SK-N-SH (cell line): ENCODE measurements around the gene MAP10. TPM values are rescaled to one million over a fixed set of nuclear protein-coding genes. Genes with fewer than 3 reads are reported as not detected.
A peak's percentile ranks its signal among the peaks of the same experiment; 100 is the strongest.

ENCODE experiments used
- CTCF ChIA-PET: fragments of 300-600, 350-600 bp; formaldehyde crosslinking; extraction: SDS; loops from one replicate; lab custom pipeline; 2021; lab: Yijun Ruan, JAX
- POLR2A ChIA-PET: fragments of 350-600 bp; sonication (Branson Sonifier 250); formaldehyde crosslinking; extraction: SDS; loops from one replicate; lab custom pipeline; 2020; ENCODE audit warnings: antibody characterized with exemption, inconsistent platforms; lab: Yijun Ruan, JAX
- DNase-seq: peaks from one replicate; pipeline ENCODE4 v3.0.0; 2012
- H2AFZ ChIP-seq: fragments of 200-600 bp; sonication (generic); 2 replicates; pipeline ENCODE4 v1.8.1; 2016; ENCODE audit warnings: antibody characterized with exemption, mild to moderate bottlenecking, low read depth
- H3F3A ChIP-seq: fragments of 200-600 bp; sonication (generic); replicated peaks from 2 replicates; pipeline ENCODE3; 2016; ENCODE audit warnings: antibody characterized with exemption, mild to moderate bottlenecking; ENCODE audit not compliant: insufficient read depth
- H3K27ac ChIP-seq, 2 experiments: fragments of 200-500 bp in 1 of 2; fragments of 200-600 bp in 1 of 2; sonication (Bioruptor generic) in 1 of 2; sonication (generic), shearing (Covaris generic) in 1 of 2; 2 replicates each; pipeline versions ENCODE4 v1.5.1 to v1.6.1; 2014 to 2016; ENCODE audit warnings: low read depth in 2 of 2, inconsistent platforms in 1 of 2, low read length in 1 of 2, mild to moderate bottlenecking in 1 of 2, mixed read lengths in 1 of 2
- H3K27me3 ChIP-seq: fragments of 200-600 bp; sonication (generic), shearing (Covaris generic); 2 replicates; pipeline ENCODE4 v1.6.1; 2016; ENCODE audit warnings: mixed run types; ENCODE audit not compliant: insufficient read depth
- H3K36me3 ChIP-seq, 2 experiments: fragments of 200-500 bp in 1 of 2; fragments of 200-600 bp in 1 of 2; sonication (Bioruptor generic) in 1 of 2; sonication (generic) in 1 of 2; replicated peaks in 1 of 2; 2 replicates each; pipeline versions ENCODE3 to v1.5.1; 2014 to 2016; ENCODE audit warnings: low read length in 1 of 2, mild to moderate bottlenecking in 1 of 2; ENCODE audit not compliant: insufficient read depth in 2 of 2, control insufficient read depth in 1 of 2
- H3K4me1 ChIP-seq, 2 experiments: fragments of 200-500 bp in 1 of 2; fragments of 200-600 bp in 1 of 2; sonication (Bioruptor generic) in 1 of 2; sonication (generic), shearing (Covaris generic) in 1 of 2; 2 replicates each; pipeline versions ENCODE4 v1.5.1 to v1.6.1; 2014 to 2016; ENCODE audit warnings: low read depth in 1 of 2, low read length in 1 of 2, mixed run types in 1 of 2; ENCODE audit not compliant: insufficient read depth in 2 of 2, control insufficient read depth in 1 of 2
- H3K4me2 ChIP-seq: fragments of 200-600 bp; sonication (generic), shearing (Covaris generic); 2 replicates; pipeline ENCODE4 v1.6.1; 2017; ENCODE audit warnings: mixed run types
- H3K4me3 ChIP-seq, 2 experiments: fragments of 200-500 bp in 1 of 2; fragments of 200-600 bp in 1 of 2; sonication (Bioruptor generic) in 1 of 2; sonication (generic), shearing (Covaris generic) in 1 of 2; 2 replicates each; pipeline versions ENCODE4 v1.5.1 to v1.8.1; 2014 to 2016; ENCODE audit warnings: low read depth in 2 of 2, inconsistent platforms in 1 of 2, low read length in 1 of 2, mild to moderate bottlenecking in 1 of 2, mixed read lengths in 1 of 2, moderate library complexity in 1 of 2
- H3K79me2 ChIP-seq: fragments of 200-600 bp; sonication (generic); 2 replicates; pipeline ENCODE4 v1.8.1; 2017; ENCODE audit warnings: mild to moderate bottlenecking; ENCODE audit not compliant: insufficient read depth
- H3K9ac ChIP-seq: fragments of 200-600 bp; sonication (generic); 2 replicates; pipeline ENCODE4 v1.6.1; 2017; ENCODE audit warnings: mixed run types
- H3K9me2 ChIP-seq: fragments of 200-600 bp; sonication (generic); 2 replicates; pipeline ENCODE4 v1.6.1; 2017; ENCODE audit warnings: mixed run types
- H3K9me3 ChIP-seq: fragments of 200-600 bp; sonication (generic); 2 replicates; pipeline ENCODE4 v1.6.1; 2017; ENCODE audit warnings: mixed run types, mild to moderate bottlenecking, moderate library complexity
- H4K20me1 ChIP-seq: fragments of 200-600 bp; sonication (generic); 2 replicates; pipeline ENCODE4 v1.6.1; 2017; ENCODE audit warnings: mild to moderate bottlenecking, mixed run types; ENCODE audit not compliant: insufficient read depth
- CHD2 ChIP-seq: fragments of 150-350 bp; IDR thresholded peaks from 2 replicates; pipeline ENCODE4 v1.6.1; 2018; ENCODE audit warnings: low read length; ENCODE audit not compliant: partially characterized antibody
- CTCF ChIP-seq: fragments of 200-600 bp; sonication (generic); IDR thresholded peaks from 2 replicates; pipeline ENCODE4 v1.6.1; 2017; ENCODE audit warnings: antibody characterized with exemption, mild to moderate bottlenecking, moderate library complexity
- EP300 ChIP-seq, 2 experiments: IDR thresholded peaks; 2 replicates each; pipeline versions ENCODE4 v1.4.0 to v1.6.1; 2012; ENCODE audit warnings: borderline replicate concordance in 1 of 2, low read depth in 1 of 2, low read length in 1 of 2
- EZH2phosphoT487 ChIP-seq: fragments of 200-600 bp; sonication (generic); IDR thresholded peaks from 2 replicates; pipeline ENCODE4 v1.6.1; 2017; ENCODE audit warnings: low read depth, mixed run types, mild to moderate bottlenecking, antibody characterized with exemption, moderate library complexity, borderline replicate concordance
- FOXM1 ChIP-seq: IDR thresholded peaks from 2 replicates; pipeline ENCODE4 v1.4.0; 2012; ENCODE audit warnings: low read depth, mild to moderate bottlenecking
- GATA2 ChIP-seq: sonication (generic); formaldehyde crosslinking; IDR thresholded peaks from 2 replicates; pipeline ENCODE4 v1.5.0; 2020; ENCODE audit warnings: mild to moderate bottlenecking, missing genetic modification reagents
- NFIC ChIP-seq: IDR thresholded peaks from 2 replicates; pipeline ENCODE4 v1.4.0; 2012; ENCODE audit warnings: borderline replicate concordance
- NRF1 ChIP-seq: IDR thresholded peaks from 2 replicates; pipeline ENCODE4 v1.6.1; 2012; ENCODE audit warnings: low read depth, mild to moderate bottlenecking, low read length
- PBX3 ChIP-seq: IDR thresholded peaks from 2 replicates; pipeline ENCODE4; 2012
- RAD21 ChIP-seq: IDR thresholded peaks from 2 replicates; pipeline ENCODE4 v1.6.1; 2012; ENCODE audit warnings: mild to moderate bottlenecking, low read length
- RCOR1 ChIP-seq: fragments of 150-350 bp; IDR thresholded peaks from 2 replicates; pipeline ENCODE4 v1.6.1; 2017; ENCODE audit warnings: antibody characterized with exemption, low read length
- REST ChIP-seq: IDR thresholded peaks from 2 replicates; pipeline ENCODE4 v1.6.1; 2012; ENCODE audit warnings: mild to moderate bottlenecking, low read depth, low read length, moderate library complexity
- RXRA ChIP-seq: IDR thresholded peaks from 2 replicates; pipeline ENCODE4 v1.4.0; 2012; ENCODE audit warnings: low read depth, mild to moderate bottlenecking, borderline replicate concordance
- SIN3A ChIP-seq: IDR thresholded peaks from 2 replicates; pipeline ENCODE4 v1.6.1; 2012; ENCODE audit warnings: low read depth, mild to moderate bottlenecking, low read length, moderate library complexity, borderline replicate concordance
- SMC3 ChIP-seq: IDR thresholded peaks from 2 replicates; pipeline ENCODE4 v1.6.1; 2012; ENCODE audit warnings: low read depth, low read length, improper control_type of control experiment
- YY1 ChIP-seq: IDR thresholded peaks from 2 replicates; pipeline ENCODE4 v1.4.0; 2012; ENCODE audit warnings: low read depth, mild to moderate bottlenecking
- WGBS: methylation state at CpG from one replicate; pipeline ENCODE4 v1.1.6; 2017; ENCODE audit warnings: low lambda C conversion rate; 5-methylcytosine and 5-hydroxymethylcytosine counted together
- polyA plus RNA-seq, 3 experiments: library from polyadenylated mRNA; depleted of rRNA; stranded (reverse); fragments of >200 nt; gene quantifications; 2 replicates each; pipeline ENCODE4 v1.2.3, GENCODE V29; 2012
- TF ChIP-seq, protein P1 (sequence below): IDR thresholded peaks from 2 replicates; pipeline ENCODE4 v1.4.0; 2012; ENCODE audit warnings: low read depth
- TF ChIP-seq, protein P2 (sequence below): fragments of 150-350 bp; IDR thresholded peaks from 2 replicates; pipeline ENCODE4 v1.6.1; 2017; ENCODE audit warnings: antibody characterized with exemption, low read length, low read depth, borderline replicate concordance

MAP10 gene
- polyA plus RNA-seq, 1 of the 3 experiments (the other 2 are of a cell fraction): 0.43 TPM

DNA sequence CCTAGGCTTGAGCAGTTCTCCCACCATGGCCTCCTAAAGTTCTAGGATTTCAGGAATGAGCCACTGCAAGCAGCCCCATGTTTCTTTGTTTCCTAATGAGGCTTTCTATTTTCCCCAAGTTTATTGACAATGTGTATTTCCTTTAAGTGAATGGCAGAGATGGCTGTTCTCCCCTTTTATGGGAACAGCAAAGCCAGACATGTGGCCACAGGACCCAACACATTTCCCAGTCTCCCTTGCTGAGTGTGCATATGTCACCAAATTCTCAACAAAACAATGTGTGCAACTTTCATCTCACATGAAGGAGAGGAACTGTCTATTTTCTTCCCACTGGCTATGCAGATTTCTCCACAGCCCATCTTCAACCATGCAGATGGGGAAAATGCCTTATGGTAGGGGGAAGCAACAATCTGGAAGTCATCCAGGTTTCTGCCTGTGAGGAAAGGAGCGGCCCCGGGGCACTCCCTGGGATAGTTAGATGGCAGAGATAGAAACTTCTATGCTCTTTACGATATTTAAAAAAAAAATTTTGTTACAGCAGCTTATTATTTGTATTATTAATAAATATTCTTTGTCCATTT, 28.6 kb upstream of the MAP10 start:
- H2AFZ ChIP-seq: no peak overlapping the region
- no peak overlapping the region for H3K9ac ChIP-seq
- H4K20me1 ChIP-seq: no peaks in the 10 kb centered on the region
- ChIA-PET POLR2A (no interaction called here), CTCF (interaction anchor here (0.6 to 2.2 kb wide), 2 partner anchors 177 to 1020 kb away, joined by 3 to 6 read pairs; no protein-coding TSS in a partner anchor)
- H3F3A ChIP-seq: no peaks in the 10 kb centered on the region
- no peak overlapping the region for H3K4me3 ChIP-seq
- 64% methylated on average over 3 of the region's 3 CpGs for WGBS
- TF ChIP-seq NRF1: no peak
- no peak for TF ChIP-seq GATA2 (CRISPR knock-in tag)
- TF ChIP-seq RAD21: no peak
- TF ChIP-seq CHD2: no peak
- TF ChIP-seq FOXM1: no peak
- TF ChIP-seq PBX3: no peak
- no peak for TF ChIP-seq REST
- TF ChIP-seq, all 33 proteins: peak for 0
- Histone ChIP-seq H3K27me3 (no peaks in the 10 kb centered on the region), H3K9me3 (no peaks in the 10 kb centered on the region), H3K9me2 (no peaks in the 10 kb centered on the region; the same call in 1 of the 2 replicates), H3K27ac (no peak overlapping the region), H3K36me3 (no peaks in the 10 kb centered on the region), H3K4me1 (no peaks in the 10 kb centered on the region), H3K79me2 (no peaks in the 10 kb centered on the region), H3K4me2 (no peak overlapping the region)
- DNase-seq: peak; percentile 11

GRCh38 chr1:232780354-232780753, 24.9 kb upstream of the MAP10 start:
- ChIA-PET CTCF (no interaction called here), POLR2A (no interaction called here)
- H3K27me3 ChIP-seq: no peaks in the 10 kb centered on the region
- no peak overlapping the region for H2AFZ ChIP-seq
- H3K27ac ChIP-seq: no peak overlapping the region
- H3K9ac ChIP-seq: no peak overlapping the region
- no peaks in the 10 kb centered on the region for H3K36me3 ChIP-seq
- no peaks in the 10 kb centered on the region for H3K79me2 ChIP-seq
- H3K9me3 ChIP-seq: no peaks in the 10 kb centered on the region
- no peak for DNase-seq
- H3K4me3 ChIP-seq: no peak overlapping the region
- no peak overlapping the region for H3K4me2 ChIP-seq
- H3K4me1 ChIP-seq: no peaks in the 10 kb centered on the region
- 62% methylated on average over 9 of the region's 9 CpGs for WGBS
- H4K20me1 ChIP-seq: no peaks in the 10 kb centered on the region
- H3K9me2 ChIP-seq: no peaks in the 10 kb centered on the region; the same call in 1 of the 2 replicates
- no peaks in the 10 kb centered on the region for H3F3A ChIP-seq
- TF ChIP-seq YY1 (no peak), NFIC (no peak), CHD2 (no peak), PBX3 (no peak), CTCF (no peak), EZH2phosphoT487 (no peak), RAD21 (no peak), EP300 (IDR thresholded peaks at IDR 0.05; ENCODE audit: borderline replicate concordance in 1 of 2, low read depth in 1 of 2, low read length in 1 of 2) (no peak), SMC3 (no peak), RCOR1 (no peak), SIN3A (no peak), RXRA (no peak)
- TF ChIP-seq, protein P1, sequence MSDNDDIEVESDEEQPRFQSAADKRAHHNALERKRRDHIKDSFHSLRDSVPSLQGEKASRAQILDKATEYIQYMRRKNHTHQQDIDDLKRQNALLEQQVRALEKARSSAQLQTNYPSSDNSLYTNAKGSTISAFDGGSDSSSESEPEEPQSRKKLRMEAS: no peak
- TF ChIP-seq, protein P2, sequence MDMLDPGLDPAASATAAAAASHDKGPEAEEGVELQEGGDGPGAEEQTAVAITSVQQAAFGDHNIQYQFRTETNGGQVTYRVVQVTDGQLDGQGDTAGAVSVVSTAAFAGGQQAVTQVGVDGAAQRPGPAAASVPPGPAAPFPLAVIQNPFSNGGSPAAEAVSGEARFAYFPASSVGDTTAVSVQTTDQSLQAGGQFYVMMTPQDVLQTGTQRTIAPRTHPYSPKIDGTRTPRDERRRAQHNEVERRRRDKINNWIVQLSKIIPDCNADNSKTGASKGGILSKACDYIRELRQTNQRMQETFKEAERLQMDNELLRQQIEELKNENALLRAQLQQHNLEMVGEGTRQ: no peak
